ENCODE measurements around the gene ZIC4. TPM values are rescaled to one million over a fixed set of nuclear protein-coding genes. Genes with fewer than 3 reads are reported as not detected.

ZIC4 gene
- total and polyA plus RNA-seq, 10 of the 15 experiments (the other 5 are each of a cell fraction or from before 2014, with no cell fraction given) = not detected

DNA sequence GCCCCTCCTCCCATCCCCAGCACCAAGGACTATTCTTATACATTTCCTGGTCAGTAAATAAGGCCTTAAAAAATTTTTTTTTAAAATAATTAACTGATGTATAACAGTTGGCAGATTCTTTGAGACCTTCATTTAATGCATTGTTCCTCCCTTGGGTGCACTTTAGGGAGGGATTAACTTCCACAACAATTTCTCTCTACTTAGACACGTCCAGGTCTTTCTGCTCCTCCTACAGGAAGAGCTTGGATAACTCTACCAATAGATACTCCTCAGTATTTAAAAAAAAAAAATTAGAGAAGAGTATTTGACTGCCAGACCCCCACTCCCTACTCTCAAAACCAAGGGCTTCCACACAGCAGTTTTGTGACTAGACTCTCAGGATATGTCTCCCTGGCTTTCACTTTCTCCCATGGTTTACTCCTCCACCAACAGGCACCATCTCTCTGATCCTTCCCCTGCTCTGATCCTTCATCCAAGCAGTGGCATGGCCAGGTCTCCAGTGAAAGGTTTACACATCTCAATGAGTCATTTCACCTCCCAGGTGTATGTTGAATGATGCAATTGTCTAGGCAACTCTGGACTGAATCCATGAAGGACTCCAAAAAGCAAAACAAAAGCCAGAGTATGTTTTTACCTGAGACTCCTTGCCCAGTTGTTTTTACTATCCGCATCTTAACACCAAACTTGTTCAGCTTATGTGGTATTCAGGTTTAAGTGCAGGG lies 7.4 kb downstream of the ZIC4 start:
- POLR2A ChIA-PET = no interaction called here
- DNase-seq (ENCODE audit: low read depth, low spot score) = no peak
- H3K27ac ChIP-seq (ENCODE audit: control insufficient read depth, insufficient read depth) = no peak overlapping the region
- no peaks in the 10 kb centered on the region for H3K36me3 ChIP-seq (ENCODE audit: control insufficient read depth in 2 of 2, insufficient read depth in 2 of 2, low read length in 1 of 2)
- no TSS peak for BruUV-seq (replicated peaks)
- H4K20me1 ChIP-seq (ENCODE audit: control insufficient read depth, insufficient read depth) = no peaks in the 10 kb centered on the region
- CTCF ChIA-PET = no interaction called here
- no peak overlapping the region for H3K4me3 ChIP-seq
- H3K4me2 ChIP-seq (ENCODE audit: control insufficient read depth, insufficient read depth) = no peak overlapping the region
- in situ Hi-C loops (cut with MboI) = no loop called here
- H2AFZ ChIP-seq (ENCODE audit: control insufficient read depth, low read depth, low read length) = no peak overlapping the region
- no peaks in the 10 kb centered on the region; the same call in 2 of the 3 replicates for H3K9me3 ChIP-seq (replicated peaks; ENCODE audit: control insufficient read depth, insufficient read depth, low read length)
- no peaks in the 10 kb centered on the region for H3K79me2 ChIP-seq (ENCODE audit: control insufficient read depth, insufficient read depth, low read length)
- intact Hi-C loops (cut with micrococcal nuclease; ENCODE audit: unreplicated experiment) = no loop called here
- RAD21 ChIA-PET (ENCODE audit: unreplicated experiment) = no interaction called here
- H3K4me1 ChIP-seq (ENCODE audit: control insufficient read depth, insufficient read depth, low read length) = no peaks in the 10 kb centered on the region
- FAIRE-seq = no peak
- H3K9ac ChIP-seq (ENCODE audit: control insufficient read depth, insufficient read depth, low read length) = no peak overlapping the region
- ATAC-seq = no peak
- WGBS (ENCODE audit: insufficient coverage, insufficient replicate concordance, low lambda C conversion rate, missing lambda C conversion rate) = 25% methylated on average over 2 of the region's 2 CpGs
- H3K27me3 ChIP-seq (replicated peaks in 1 of 2; ENCODE audit: control insufficient read depth in 2 of 2, insufficient read depth in 2 of 2, low read length in 1 of 2) = peaks cover 2 to 11% of the 10 kb centered on the region in 2 experiments
- SMC1A ChIA-PET (ENCODE audit: uncharacterized antibody, unreplicated experiment) = interaction anchor here (0.6 kb wide), 2 partner anchors 406 to 430 kb away, joined by 3 read pairs; no protein-coding TSS in a partner anchor
- TF ChIP-seq, protein P1, sequence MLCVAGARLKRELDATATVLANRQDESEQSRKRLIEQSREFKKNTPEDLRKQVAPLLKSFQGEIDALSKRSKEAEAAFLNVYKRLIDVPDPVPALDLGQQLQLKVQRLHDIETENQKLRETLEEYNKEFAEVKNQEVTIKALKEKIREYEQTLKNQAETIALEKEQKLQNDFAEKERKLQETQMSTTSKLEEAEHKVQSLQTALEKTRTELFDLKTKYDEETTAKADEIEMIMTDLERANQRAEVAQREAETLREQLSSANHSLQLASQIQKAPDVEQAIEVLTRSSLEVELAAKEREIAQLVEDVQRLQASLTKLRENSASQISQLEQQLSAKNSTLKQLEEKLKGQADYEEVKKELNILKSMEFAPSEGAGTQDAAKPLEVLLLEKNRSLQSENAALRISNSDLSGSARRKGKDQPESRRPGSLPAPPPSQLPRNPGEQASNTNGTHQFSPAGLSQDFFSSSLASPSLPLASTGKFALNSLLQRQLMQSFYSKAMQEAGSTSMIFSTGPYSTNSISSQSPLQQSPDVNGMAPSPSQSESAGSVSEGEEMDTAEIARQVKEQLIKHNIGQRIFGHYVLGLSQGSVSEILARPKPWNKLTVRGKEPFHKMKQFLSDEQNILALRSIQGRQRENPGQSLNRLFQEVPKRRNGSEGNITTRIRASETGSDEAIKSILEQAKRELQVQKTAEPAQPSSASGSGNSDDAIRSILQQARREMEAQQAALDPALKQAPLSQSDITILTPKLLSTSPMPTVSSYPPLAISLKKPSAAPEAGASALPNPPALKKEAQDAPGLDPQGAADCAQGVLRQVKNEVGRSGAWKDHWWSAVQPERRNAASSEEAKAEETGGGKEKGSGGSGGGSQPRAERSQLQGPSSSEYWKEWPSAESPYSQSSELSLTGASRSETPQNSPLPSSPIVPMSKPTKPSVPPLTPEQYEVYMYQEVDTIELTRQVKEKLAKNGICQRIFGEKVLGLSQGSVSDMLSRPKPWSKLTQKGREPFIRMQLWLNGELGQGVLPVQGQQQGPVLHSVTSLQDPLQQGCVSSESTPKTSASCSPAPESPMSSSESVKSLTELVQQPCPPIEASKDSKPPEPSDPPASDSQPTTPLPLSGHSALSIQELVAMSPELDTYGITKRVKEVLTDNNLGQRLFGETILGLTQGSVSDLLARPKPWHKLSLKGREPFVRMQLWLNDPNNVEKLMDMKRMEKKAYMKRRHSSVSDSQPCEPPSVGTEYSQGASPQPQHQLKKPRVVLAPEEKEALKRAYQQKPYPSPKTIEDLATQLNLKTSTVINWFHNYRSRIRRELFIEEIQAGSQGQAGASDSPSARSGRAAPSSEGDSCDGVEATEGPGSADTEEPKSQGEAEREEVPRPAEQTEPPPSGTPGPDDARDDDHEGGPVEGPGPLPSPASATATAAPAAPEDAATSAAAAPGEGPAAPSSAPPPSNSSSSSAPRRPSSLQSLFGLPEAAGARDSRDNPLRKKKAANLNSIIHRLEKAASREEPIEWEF (IDR thresholded peaks at IDR 0.05; ENCODE audit: insufficient replicate concordance, low read depth, low read length) = no peak
- TF ChIP-seq RFX5 (IDR thresholded peaks at IDR 0.05; ENCODE audit: low read depth, low read length) (no peak), NFYB (IDR thresholded peaks at IDR 0.05; ENCODE audit: insufficient read depth, low read depth, low read length) (no peak), SRF (IDR thresholded peaks at IDR 0.05; ENCODE audit: low read depth in 2 of 2, low read length in 2 of 2) (no peak), HDGF (IDR thresholded peaks at IDR 0.05) (no peak), EP300 (IDR thresholded peaks at IDR 0.05; ENCODE audit: borderline replicate concordance in 1 of 2, control insufficient read depth in 1 of 2, low read depth in 2 of 2, low read length in 2 of 2) (no peak), ATF7 (IDR thresholded peaks at IDR 0.05; ENCODE audit: low read depth) (no peak), STAT3 (IDR thresholded peaks at IDR 0.05; ENCODE audit: low read depth, low read length) (no peak), TCF7 (IDR thresholded peaks at IDR 0.05; ENCODE audit: borderline replicate concordance) (no peak)
- TF ChIP-seq, protein P2, sequence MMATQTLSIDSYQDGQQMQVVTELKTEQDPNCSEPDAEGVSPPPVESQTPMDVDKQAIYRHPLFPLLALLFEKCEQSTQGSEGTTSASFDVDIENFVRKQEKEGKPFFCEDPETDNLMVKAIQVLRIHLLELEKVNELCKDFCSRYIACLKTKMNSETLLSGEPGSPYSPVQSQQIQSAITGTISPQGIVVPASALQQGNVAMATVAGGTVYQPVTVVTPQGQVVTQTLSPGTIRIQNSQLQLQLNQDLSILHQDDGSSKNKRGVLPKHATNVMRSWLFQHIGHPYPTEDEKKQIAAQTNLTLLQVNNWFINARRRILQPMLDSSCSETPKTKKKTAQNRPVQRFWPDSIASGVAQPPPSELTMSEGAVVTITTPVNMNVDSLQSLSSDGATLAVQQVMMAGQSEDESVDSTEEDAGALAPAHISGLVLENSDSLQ (IDR thresholded peaks at IDR 0.05) = no peak
- TF ChIP-seq, protein P3, sequence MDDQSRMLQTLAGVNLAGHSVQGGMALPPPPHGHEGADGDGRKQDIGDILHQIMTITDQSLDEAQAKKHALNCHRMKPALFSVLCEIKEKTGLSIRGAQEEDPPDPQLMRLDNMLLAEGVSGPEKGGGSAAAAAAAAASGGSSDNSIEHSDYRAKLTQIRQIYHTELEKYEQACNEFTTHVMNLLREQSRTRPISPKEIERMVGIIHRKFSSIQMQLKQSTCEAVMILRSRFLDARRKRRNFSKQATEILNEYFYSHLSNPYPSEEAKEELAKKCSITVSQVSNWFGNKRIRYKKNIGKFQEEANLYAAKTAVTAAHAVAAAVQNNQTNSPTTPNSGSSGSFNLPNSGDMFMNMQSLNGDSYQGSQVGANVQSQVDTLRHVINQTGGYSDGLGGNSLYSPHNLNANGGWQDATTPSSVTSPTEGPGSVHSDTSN (IDR thresholded peaks at IDR 0.05; ENCODE audit: insufficient replicate concordance, low read depth, low read length) = no peak
- TF ChIP-seq, protein P4, sequence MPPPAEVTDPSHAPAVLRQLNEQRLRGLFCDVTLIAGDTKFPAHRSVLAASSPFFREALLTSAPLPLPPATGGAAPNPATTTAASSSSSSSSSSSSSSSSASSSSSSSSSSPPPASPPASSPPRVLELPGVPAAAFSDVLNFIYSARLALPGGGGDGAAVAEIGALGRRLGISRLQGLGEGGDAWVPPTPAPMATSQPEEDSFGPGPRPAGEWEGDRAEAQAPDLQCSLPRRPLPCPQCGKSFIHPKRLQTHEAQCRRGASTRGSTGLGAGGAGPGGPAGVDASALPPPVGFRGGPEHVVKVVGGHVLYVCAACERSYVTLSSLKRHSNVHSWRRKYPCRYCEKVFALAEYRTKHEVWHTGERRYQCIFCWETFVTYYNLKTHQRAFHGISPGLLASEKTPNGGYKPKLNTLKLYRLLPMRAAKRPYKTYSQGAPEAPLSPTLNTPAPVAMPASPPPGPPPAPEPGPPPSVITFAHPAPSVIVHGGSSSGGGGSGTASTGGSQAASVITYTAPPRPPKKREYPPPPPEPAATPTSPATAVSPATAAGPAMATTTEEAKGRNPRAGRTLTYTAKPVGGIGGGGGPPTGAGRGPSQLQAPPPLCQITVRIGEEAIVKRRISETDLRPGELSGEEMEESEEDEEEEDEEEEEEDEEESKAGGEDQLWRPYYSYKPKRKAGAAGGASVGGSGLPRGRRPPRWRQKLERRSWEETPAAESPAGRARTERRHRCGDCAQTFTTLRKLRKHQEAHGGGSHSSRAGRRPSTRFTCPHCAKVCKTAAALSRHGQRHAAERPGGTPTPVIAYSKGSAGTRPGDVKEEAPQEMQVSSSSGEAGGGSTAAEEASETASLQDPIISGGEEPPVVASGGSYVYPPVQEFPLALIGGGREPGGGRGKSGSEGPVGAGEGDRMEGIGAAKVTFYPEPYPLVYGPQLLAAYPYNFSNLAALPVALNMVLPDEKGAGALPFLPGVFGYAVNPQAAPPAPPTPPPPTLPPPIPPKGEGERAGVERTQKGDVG (CRISPR knock-in tag; IDR thresholded peaks at IDR 0.05) = no peak

All from GM12878 (cell line).